CD4-positive, alpha-beta T cell treated with Interferon gamma for 1 hour (primary cell): ENCODE data around the gene POFUT2.
"Not testable (repeated sequence)": the region's sequence is repeated elsewhere in the genome, so short reads cannot be mapped to it uniquely, and the experiment has no call there.

ENCODE experiments used
- DNase-seq: peaks from one replicate; pipeline ENCODE4 v3.0.0-alpha.2; 2020

The POFUT2 gene

GRCh38 chr21:45326169-45326851 is 38.6 kb upstream of the POFUT2 start:
- no peak for DNase-seq

- DNase-seq = no peak
Measured at GRCh38 chr21:45325206-45326168, 37.8 kb upstream of the POFUT2 start.

- no peak for DNase-seq
Measured at GRCh38 chr21:45324489-45325205, 37.0 kb upstream of the POFUT2 start.

- DNase-seq = no peak
Measured at GRCh38 chr21:45323487-45324311, 36.0 kb upstream of the POFUT2 start.

GRCh38 chr21:45322960-45323461 is 35.3 kb upstream of the POFUT2 start:
- no peak for DNase-seq

GRCh38 chr21:45322231-45322959 is 34.7 kb upstream of the POFUT2 start:
- no peak for DNase-seq

GRCh38 chr21:45320261-45321025 is 32.7 kb upstream of the POFUT2 start:
- DNase-seq = no peak

GRCh38 chr21:45319461-45320211 is 31.9 kb upstream of the POFUT2 start:
- no peak for DNase-seq

GRCh38 chr21:45318556-45319404 is 31.1 kb upstream of the POFUT2 start:
- DNase-seq = no peak

GRCh38 chr21:45318146-45318555 is 30.5 kb upstream of the POFUT2 start:
- no peak for DNase-seq

- DNase-seq = no peak
Measured at GRCh38 chr21:45317398-45318145, 29.9 kb upstream of the POFUT2 start.

- DNase-seq = no peak
Measured at GRCh38 chr21:45316871-45317397, 29.2 kb upstream of the POFUT2 start.

GRCh38 chr21:45315676-45316470 is 28.2 kb upstream of the POFUT2 start:
- DNase-seq = not testable (repeated sequence)

- DNase-seq = no peak
Measured at GRCh38 chr21:45313682-45314081, 26.0 kb upstream of the POFUT2 start.

GRCh38 chr21:45313015-45313414 is 25.3 kb upstream of the POFUT2 start:
- DNase-seq = no peak

GRCh38 chr21:45312296-45312695 is 24.6 kb upstream of the POFUT2 start:
- DNase-seq = no peak

GRCh38 chr21:45310459-45310858 is 22.8 kb upstream of the POFUT2 start:
- DNase-seq = no peak
